Measurements from ENCODE around the gene PDZRN4. TPM values are rescaled to one million over a fixed set of nuclear protein-coding genes. Genes with fewer than 3 reads are reported as not detected.
A peak's percentile ranks its signal among the peaks of the same experiment; 100 is the strongest.

PDZRN4 gene
- total and polyA plus RNA-seq, 8 donors: 0.58 to 29.0 (median 2.2) TPM

- intact Hi-C loops (cut with DNase I; ENCODE audit: low total_unique reads): no loop called here
- Histone ChIP-seq H3K27ac (no peak overlapping the region), H3K9me3 (no peaks in the 10 kb centered on the region), H3K27me3 (no peaks in the 10 kb centered on the region), H3K4me3 (no peak overlapping the region), H3K4me1 (no peaks in the 10 kb centered on the region), H3K36me3 (no peaks in the 10 kb centered on the region)
- no peak for TF ChIP-seq CTCF (IDR thresholded peaks at IDR 0.05)
- TF ChIP-seq EP300 (IDR thresholded peaks at IDR 0.05): no peak
- no peak for TF ChIP-seq POLR2AphosphoS5 (IDR thresholded peaks at IDR 0.05)
- no peak for TF ChIP-seq POLR2A (IDR thresholded peaks at IDR 0.05)
- 48 to 80% (median 58%) methylated on average over 1 of the region's 1 CpG for WGBS, 5 donors
- no peak for DNase-seq
Observed at GRCh38 chr12:41511247-41511646, 323.1 kb downstream of the PDZRN4 start.

GRCh38 chr12:41512497-41512896 lies 324.4 kb downstream of the PDZRN4 start:
- DNase-seq: peak in 1 of 2 donors; percentile 32
- WGBS, 5 donors: 72 to 88% (median 80%) methylated on average over 2 of the region's 2 CpGs
- H3K4me1 ChIP-seq: no peaks in the 10 kb centered on the region
- H3K9me3 ChIP-seq: no peaks in the 10 kb centered on the region
- intact Hi-C loops (cut with DNase I; ENCODE audit: low total_unique reads): no loop called here
- no peak overlapping the region for H3K4me3 ChIP-seq
- no peaks in the 10 kb centered on the region for H3K27me3 ChIP-seq
- TF ChIP-seq CTCF (IDR thresholded peaks at IDR 0.05) (no peak), POLR2A (IDR thresholded peaks at IDR 0.05) (no peak), POLR2AphosphoS5 (IDR thresholded peaks at IDR 0.05) (no peak), EP300 (IDR thresholded peaks at IDR 0.05) (no peak)
- H3K27ac ChIP-seq: no peak overlapping the region
- no peaks in the 10 kb centered on the region for H3K36me3 ChIP-seq

- no peaks in the 10 kb centered on the region for H3K4me1 ChIP-seq
- 59 to 69% (median 60%) methylated on average over 4 of the region's 4 CpGs for WGBS, 5 donors
- TF ChIP-seq POLR2A (IDR thresholded peaks at IDR 0.05) (no peak), POLR2AphosphoS5 (IDR thresholded peaks at IDR 0.05) (no peak), EP300 (IDR thresholded peaks at IDR 0.05) (no peak), CTCF (IDR thresholded peaks at IDR 0.05) (no peak)
- peak in 1 of 2 donors; percentile 48 for DNase-seq
- no peaks in the 10 kb centered on the region for H3K36me3 ChIP-seq
- no peak overlapping the region for H3K4me3 ChIP-seq
- H3K9me3 ChIP-seq: no peaks in the 10 kb centered on the region
- intact Hi-C loops (cut with DNase I; ENCODE audit: low total_unique reads): no loop called here
- no peaks in the 10 kb centered on the region for H3K27me3 ChIP-seq
- no peak overlapping the region for H3K27ac ChIP-seq
Observed at GRCh38 chr12:41514021-41514777, 326.1 kb downstream of the PDZRN4 start.

GRCh38 chr12:41514907-41515306 lies 326.8 kb downstream of the PDZRN4 start:
- H3K4me1 ChIP-seq: no peaks in the 10 kb centered on the region
- H3K36me3 ChIP-seq: no peaks in the 10 kb centered on the region
- no peaks in the 10 kb centered on the region for H3K27me3 ChIP-seq
- TF ChIP-seq EP300 (IDR thresholded peaks at IDR 0.05) (no peak), POLR2AphosphoS5 (IDR thresholded peaks at IDR 0.05) (no peak), CTCF (IDR thresholded peaks at IDR 0.05) (no peak), POLR2A (IDR thresholded peaks at IDR 0.05) (no peak)
- H3K27ac ChIP-seq: no peak overlapping the region
- no peak overlapping the region for H3K4me3 ChIP-seq
- no peak for DNase-seq
- intact Hi-C loops (cut with DNase I; ENCODE audit: low total_unique reads): no loop called here
- 74 to 93% (median 89%) methylated on average over 3 of the region's 3 CpGs for WGBS, 5 donors
- H3K9me3 ChIP-seq: no peaks in the 10 kb centered on the region

All from stomach (tissue), 9 donors.